Hypothalamus (tissue), 51 donors: Measurements from ENCODE around the gene HAPLN3.
A peak's percentile ranks its signal among the peaks of the same experiment; 100 is the strongest.

Experiments
- DNase-seq, 51 donors: peaks; one replicate each; lab custom pipeline; 2025; lab: John Stamatoyannopoulos, UW

Gene HAPLN3

DNA sequence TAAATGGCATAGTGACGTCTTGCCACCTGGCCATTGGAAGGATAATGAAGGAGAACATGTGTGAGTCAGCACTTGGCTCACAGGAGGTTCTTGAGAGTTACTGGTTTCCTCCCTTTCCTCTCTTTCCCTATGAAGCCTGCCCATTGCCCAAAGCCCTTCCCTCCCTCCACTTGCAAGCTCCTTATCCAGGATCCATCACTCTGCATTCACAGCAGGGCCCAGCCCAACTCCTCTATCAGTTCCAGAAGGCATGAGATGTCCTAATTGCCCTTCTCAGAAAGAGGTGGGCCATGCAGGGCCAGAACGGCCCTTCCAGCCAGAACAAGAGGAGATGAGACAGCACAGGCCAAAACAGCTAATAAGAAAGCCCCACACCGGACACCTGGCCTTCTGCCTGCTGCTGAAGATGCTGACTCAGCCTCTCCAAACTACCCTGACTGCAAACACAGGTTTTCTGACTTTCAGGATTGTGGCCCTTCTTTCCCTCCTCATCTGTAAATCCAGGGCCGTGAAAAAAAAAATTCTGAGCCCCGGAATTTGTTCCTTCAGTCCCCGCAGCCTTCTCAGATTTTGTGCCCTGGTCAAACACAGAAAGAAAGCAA lies 29.7 kb downstream of the HAPLN3 start:
- DNase-seq: no peak

GRCh38 chr15:88864861-88865497 lies 30.4 kb downstream of the HAPLN3 start:
- DNase-seq: no peak

GRCh38 chr15:88863412-88863811 lies 31.9 kb downstream of the HAPLN3 start:
- no peak for DNase-seq

GRCh38 chr15:88860212-88860611 lies 35.1 kb downstream of the HAPLN3 start:
- no peak for DNase-seq

- DNase-seq: no peak
Measured at GRCh38 chr15:88859550-88859949, 35.8 kb downstream of the HAPLN3 start.

GRCh38 chr15:88858934-88859333 lies 36.4 kb downstream of the HAPLN3 start:
- DNase-seq: no peak

DNA sequence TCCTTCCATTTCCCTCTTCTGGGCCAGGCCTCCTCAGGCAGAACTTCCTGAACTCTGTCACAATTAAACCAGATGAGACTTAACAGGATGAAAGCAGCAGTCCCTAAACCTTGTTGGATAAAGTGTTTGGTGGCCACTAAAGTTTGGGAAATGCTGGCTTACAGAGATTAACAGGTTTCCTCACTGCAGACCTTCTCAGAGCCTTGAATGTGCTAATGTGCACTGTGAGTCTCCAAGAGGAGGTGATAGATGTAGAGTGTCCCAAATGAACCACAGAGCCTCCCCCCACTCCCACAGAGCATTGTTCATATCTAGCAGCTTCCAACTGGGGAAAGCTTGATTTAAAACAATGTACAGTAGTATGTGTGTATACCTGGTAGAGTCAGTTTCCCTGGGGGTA lies 42.9 kb downstream of the HAPLN3 start:
- no peak for DNase-seq

DNA sequence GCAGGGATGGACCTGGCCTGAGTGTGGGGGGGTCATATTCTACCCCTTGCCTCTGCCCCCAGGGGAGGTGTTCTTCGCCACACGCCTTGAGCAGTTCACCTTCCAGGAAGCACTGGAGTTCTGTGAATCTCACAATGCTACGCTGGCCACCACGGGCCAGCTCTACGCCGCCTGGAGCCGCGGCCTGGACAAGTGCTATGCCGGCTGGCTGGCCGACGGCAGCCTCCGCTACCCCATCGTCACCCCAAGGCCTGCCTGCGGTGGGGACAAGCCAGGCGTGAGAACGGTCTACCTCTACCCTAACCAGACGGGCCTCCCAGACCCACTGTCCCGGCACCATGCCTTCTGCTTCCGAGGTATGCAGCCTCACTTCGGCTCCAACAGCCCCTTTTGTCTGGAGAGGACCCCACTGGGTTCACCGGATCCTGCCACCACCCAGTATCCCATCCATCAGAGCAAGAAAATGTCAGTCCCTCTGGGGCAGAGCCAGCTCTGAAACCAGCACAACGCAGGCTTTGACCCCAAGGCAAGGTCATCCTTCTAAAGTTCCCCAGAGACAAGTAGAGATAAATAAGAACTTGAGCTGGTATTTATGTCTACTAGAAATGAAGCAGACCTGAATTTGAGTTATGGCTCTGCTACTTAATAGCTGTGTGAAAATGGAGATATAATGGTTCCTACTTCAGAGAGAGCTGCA lies 45.8 kb downstream of the HAPLN3 start:
- DNase-seq: no peak

DNA sequence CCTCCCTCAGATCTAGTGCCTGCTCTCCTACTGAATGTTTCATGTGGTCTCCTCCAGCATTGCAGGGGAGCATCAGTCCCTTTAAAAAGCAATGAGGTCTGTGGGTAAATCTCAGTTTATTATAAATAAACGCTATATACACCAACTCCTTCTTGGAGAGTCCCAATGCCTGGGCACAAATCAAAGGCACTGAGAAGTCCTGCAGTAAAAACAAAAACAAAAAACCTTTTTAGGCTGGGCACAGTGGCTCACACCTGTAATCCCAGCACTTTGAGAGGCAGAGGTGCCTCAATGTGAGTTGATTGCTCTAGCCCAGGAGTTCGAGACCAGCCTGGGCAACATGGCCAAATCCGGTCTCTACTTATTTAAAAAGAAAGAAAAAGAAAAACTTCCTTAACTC lies 47.1 kb downstream of the HAPLN3 start:
- no peak for DNase-seq

- no peak for DNase-seq
Measured at GRCh38 chr15:88847144-88847543, 48.2 kb downstream of the HAPLN3 start.

- DNase-seq: no peak
Measured at GRCh38 chr15:88845616-88846015, 49.7 kb downstream of the HAPLN3 start.

DNA sequence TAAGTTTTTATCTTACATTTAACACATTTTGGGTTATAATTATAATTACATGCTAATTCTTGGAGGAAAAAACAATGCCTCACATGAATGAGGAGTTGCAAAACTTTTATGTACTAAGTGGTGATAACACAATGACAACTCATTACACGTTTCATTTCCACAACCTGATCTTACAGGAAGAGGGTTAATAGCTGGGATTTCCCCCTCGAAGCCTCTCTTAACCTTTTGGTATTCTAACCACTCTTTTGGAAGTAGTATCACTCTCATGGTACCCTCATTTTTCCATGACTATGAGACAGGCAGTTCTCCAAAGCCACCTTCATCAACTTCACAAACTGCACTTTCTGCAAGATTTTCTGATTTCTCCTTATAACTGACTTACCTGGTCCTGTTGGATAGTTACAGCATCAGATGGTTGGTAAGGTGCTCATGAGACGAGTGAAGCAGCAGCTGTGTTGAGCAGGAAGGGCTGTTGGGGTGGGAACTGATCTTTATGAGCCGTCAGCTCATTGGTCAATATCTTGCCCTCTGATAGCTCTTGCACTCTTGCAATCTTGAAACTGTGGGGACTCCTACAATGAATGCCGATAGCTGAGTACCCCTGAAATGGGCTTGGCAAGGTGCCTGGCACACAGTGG lies 50.5 kb downstream of the HAPLN3 start:
- DNase-seq: no peak

GRCh38 chr15:88843334-88843733 lies 52.0 kb downstream of the HAPLN3 start:
- DNase-seq: no peak

- DNase-seq: no peak
Measured at GRCh38 chr15:88842156-88842555, 53.2 kb downstream of the HAPLN3 start.

DNA sequence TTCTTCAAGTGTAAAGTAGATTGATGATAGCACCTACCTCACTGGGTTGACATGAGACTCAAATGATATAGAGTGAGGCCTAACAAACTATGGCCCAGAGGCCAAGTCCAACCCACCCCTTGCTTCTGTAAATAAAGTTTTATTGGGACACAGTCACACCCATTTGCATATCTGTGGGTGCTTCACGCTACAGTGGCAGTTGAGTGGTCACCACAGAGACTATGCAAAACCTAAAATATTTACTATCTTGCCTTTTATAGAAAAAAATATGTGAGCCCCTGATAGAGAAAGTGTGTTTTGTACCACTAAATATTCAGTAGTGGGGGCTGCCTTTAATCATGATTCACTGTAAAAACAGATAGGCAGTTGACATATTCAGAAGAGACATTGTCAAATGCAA lies 54.1 kb downstream of the HAPLN3 start:
- DNase-seq: no peak

GRCh38 chr15:88839961-88840360 lies 55.4 kb downstream of the HAPLN3 start:
- DNase-seq: no peak

DNA sequence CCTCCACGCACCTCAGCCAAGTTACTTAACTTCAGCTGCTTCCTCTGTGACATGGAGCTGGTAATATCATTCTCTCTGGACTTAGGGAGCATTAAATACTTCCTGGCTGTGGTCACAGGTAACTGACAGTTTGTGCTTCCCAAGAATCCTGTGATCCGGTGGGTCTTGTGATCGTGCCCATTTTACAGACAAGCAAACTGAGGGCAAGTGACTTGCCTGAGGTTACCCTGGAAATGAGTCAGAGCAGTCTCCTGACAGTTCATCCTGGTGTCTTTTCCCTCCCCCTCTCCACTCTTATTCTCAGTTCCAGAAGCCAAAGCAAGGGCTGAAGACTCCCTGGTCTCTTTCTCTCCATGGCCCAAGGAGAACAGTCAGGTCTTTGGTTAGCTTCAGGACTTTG lies 56.2 kb downstream of the HAPLN3 start:
- DNase-seq: no peak

DNA sequence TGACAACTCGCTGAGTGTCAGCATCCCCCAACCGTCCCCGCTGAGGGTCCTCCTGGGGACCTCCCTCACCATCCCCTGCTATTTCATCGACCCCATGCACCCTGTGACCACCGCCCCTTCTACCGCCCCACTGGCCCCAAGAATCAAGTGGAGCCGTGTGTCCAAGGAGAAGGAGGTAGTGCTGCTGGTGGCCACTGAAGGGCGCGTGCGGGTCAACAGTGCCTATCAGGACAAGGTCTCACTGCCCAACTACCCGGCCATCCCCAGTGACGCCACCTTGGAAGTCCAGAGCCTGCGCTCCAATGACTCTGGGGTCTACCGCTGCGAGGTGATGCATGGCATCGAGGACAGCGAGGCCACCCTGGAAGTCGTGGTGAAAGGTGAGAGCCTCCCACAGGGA lies 56.7 kb downstream of the HAPLN3 start:
- no peak for DNase-seq

GRCh38 chr15:88835646-88836045 lies 59.7 kb downstream of the HAPLN3 start:
- DNase-seq: no peak

DNA sequence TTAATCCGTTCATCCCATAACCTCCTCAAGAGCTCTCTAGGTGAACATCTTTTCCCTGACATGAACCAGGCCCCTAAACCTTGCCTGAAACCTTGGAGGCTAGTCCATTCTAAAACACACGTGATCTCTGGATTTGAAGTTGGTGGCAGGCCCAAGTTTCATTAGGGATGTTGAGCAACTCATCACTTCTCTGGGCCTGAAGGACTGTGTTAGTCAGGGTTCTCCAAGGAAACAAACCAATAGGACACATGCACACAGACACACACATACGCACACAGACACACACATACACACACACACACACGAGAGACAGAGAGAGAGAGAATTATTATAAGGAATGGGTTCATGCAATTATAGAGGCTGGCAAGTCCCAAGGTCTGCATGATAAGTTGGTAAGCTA lies 60.2 kb downstream of the HAPLN3 start:
- no peak for DNase-seq

GRCh38 chr15:88834211-88834812 lies 61.0 kb downstream of the HAPLN3 start:
- DNase-seq: peak in 46 of 51 donors; percentile 1 to 68 (median 26)
